HL-60 (cell line): ENCODE data around the gene RHOT2.
A peak's percentile ranks its signal among the peaks of the same experiment; 100 is the strongest.

Experiments
- DNase-seq, 2 experiments: peaks; one replicate each; pipeline ENCODE4 v3.0.0-alpha.2; 2010 to 2020; ENCODE audit warnings: low read depth in 1 of 2, low spot score in 1 of 2
- H3K27ac ChIP-seq: fragments of 250-450 bp; sonication (Bioruptor Pico); replicated peaks from 2 replicates; pipeline ENCODE4 v1.5.1; 2020; ENCODE audit warnings: mild to moderate bottlenecking, moderate library complexity
- H3K27me3 ChIP-seq: fragments of 250-450 bp; sonication (Bioruptor Pico); 2 replicates; pipeline ENCODE4 v1.5.1; 2021; ENCODE audit warnings: mild to moderate bottlenecking, moderate library complexity; ENCODE audit not compliant: insufficient read depth, poor library complexity, severe bottlenecking
- H3K4me3 ChIP-seq: replicated peaks from 2 replicates; pipeline ENCODE4 v1.5.1; 2011; ENCODE audit warnings: mild to moderate bottlenecking, control low read depth, low read length; ENCODE audit not compliant: insufficient read depth
- CTCF ChIP-seq: IDR thresholded peaks from one replicate; pipeline ENCODE4 v1.5.1; 2011; ENCODE audit warnings: low read length, control low read depth, inconsistent platforms; ENCODE audit not compliant: insufficient read depth
- GABPA ChIP-seq: IDR thresholded peaks from 2 replicates; pipeline ENCODE4 v1.6.1; 2012; ENCODE audit warnings: low read depth
- POLR2AphosphoS5 ChIP-seq: IDR thresholded peaks from 2 replicates; pipeline ENCODE4 v1.6.1; 2012; ENCODE audit warnings: low read depth
- REST ChIP-seq: IDR thresholded peaks from 2 replicates; pipeline ENCODE4 v1.6.1; 2012; ENCODE audit warnings: low read depth; ENCODE audit not compliant: insufficient replicate concordance
- SPI1 ChIP-seq: IDR thresholded peaks from 2 replicates; pipeline ENCODE4 v1.6.1; 2012; ENCODE audit warnings: low read depth, mild to moderate bottlenecking, borderline replicate concordance

Gene RHOT2

GRCh38 chr16:694187-694862 is 26.4 kb downstream of the RHOT2 start:
- Histone ChIP-seq H3K27me3 (peaks cover 41% of the 10 kb centered on the region), H3K4me3 (no peak overlapping the region), H3K27ac (no peak overlapping the region)
- TF ChIP-seq SPI1 (no peak), POLR2AphosphoS5 (no peak), REST (no peak), GABPA (no peak), CTCF (no peak)
- DNase-seq = no peak

- TF ChIP-seq SPI1 (no peak), CTCF (no peak), GABPA (no peak), REST (no peak), POLR2AphosphoS5 (no peak)
- peaks cover 43% of the 10 kb centered on the region for H3K27me3 ChIP-seq
- DNase-seq = no peak
- no peak overlapping the region for H3K27ac ChIP-seq
- H3K4me3 ChIP-seq = no peak overlapping the region
These were observed 27.0 kb downstream of the RHOT2 start for GRCh38 chr16:694863-695354.

GRCh38 chr16:695355-696089 is 27.6 kb downstream of the RHOT2 start:
- Histone ChIP-seq H3K4me3 (peak overlapping the region; percentile 19), H3K27ac (no peak overlapping the region), H3K27me3 (peaks cover 48% of the 10 kb centered on the region)
- DNase-seq = peak in 1 of 2 experiments; percentile 68
- no peak for TF ChIP-seq CTCF
- TF ChIP-seq SPI1 = no peak
- TF ChIP-seq POLR2AphosphoS5 = no peak
- TF ChIP-seq GABPA = no peak
- no peak for TF ChIP-seq REST
